Measurements from ENCODE around the gene IL23A. TPM values are rescaled to one million over a fixed set of nuclear protein-coding genes. Genes with fewer than 3 reads are reported as not detected.
A peak's percentile ranks its signal among the peaks of the same experiment; 100 is the strongest.
"Not testable (repeated sequence)": the region's sequence is repeated elsewhere in the genome, so short reads cannot be mapped to it uniquely, and the experiment has no call there.

Gene IL23A
- total and polyA plus RNA-seq, 8 donors = 0.69 to 1.3 (median 1.0) TPM

GRCh38 chr12:56315249-56315621, 23.4 kb upstream of the IL23A start:
- Histone ChIP-seq H3K4me3 (peak overlapping the region; percentile 83 to 91), H3K36me3 (peaks cover 0 to 55% of the 10 kb centered on the region in 2 donors), H3K9me3 (no peaks in the 10 kb centered on the region), H3K4me1 (peaks cover 12 to 13% of the 10 kb centered on the region in 2 donors), H3K27me3 (no peaks in the 10 kb centered on the region), H3K27ac (peak overlapping the region; percentile 90 to 95)
- ATAC-seq = peak; percentile 3
- no peak for TF ChIP-seq CTCF (IDR thresholded peaks at IDR 0.05)
- no peak for DNase-seq
- intact Hi-C loops (cut with DNase I) = no loop called here

- Histone ChIP-seq H3K27me3 (no peaks in the 10 kb centered on the region), H3K4me3 (peak within 1 kb of the TSS; percentile 83 to 91), H3K4me1 (peaks cover 12 to 13% of the 10 kb centered on the region in 2 donors), H3K27ac (peak within 1 kb of the TSS; percentile 90 to 95), H3K36me3 (peaks cover 0 to 50% of the 10 kb centered on the region in 2 donors), H3K9me3 (no peaks in the 10 kb centered on the region)
- ATAC-seq (peak; percentile 94), DNase-seq (peak; percentile 97)
- peak in 1 of 2 donors; percentile 20 for TF ChIP-seq CTCF (IDR thresholded peaks at IDR 0.05)
- intact Hi-C loops (cut with DNase I) = no loop called here
These were observed 22.8 kb upstream of the IL23A start, which contains the start of gene CNPY2 for GRCh38 chr12:56315622-56316473. CNPY2 (minus strand) TSS chr12:56315988; CDS start chr12:56315217, 771 bp downstream.

GRCh38 chr12:56317675-56318074, 21.0 kb upstream of the IL23A start:
- intact Hi-C loops (cut with DNase I) = no loop called here
- H3K27me3 ChIP-seq = no peaks in the 10 kb centered on the region
- no peak for TF ChIP-seq CTCF (IDR thresholded peaks at IDR 0.05)
- H3K36me3 ChIP-seq = peaks cover 0 to 44% of the 10 kb centered on the region in 2 donors
- H3K27ac ChIP-seq = no peak overlapping the region
- H3K4me1 ChIP-seq = peaks cover 12 to 13% of the 10 kb centered on the region in 2 donors
- H3K4me3 ChIP-seq = no peak overlapping the region
- no peaks in the 10 kb centered on the region for H3K9me3 ChIP-seq
- DNase-seq = no peak
- no peak for ATAC-seq

GRCh38 chr12:56321027-56321426, 17.7 kb upstream of the IL23A start:
- peaks cover 5% of the 10 kb centered on the region in 2 donors for H3K4me1 ChIP-seq
- H3K27me3 ChIP-seq = no peaks in the 10 kb centered on the region
- ATAC-seq = no peak
- no peak for TF ChIP-seq CTCF (IDR thresholded peaks at IDR 0.05)
- H3K36me3 ChIP-seq = peaks cover 0 to 61% of the 10 kb centered on the region in 2 donors
- no peaks in the 10 kb centered on the region for H3K9me3 ChIP-seq
- no peak overlapping the region for H3K4me3 ChIP-seq
- intact Hi-C loops (cut with DNase I) = no loop called here
- H3K27ac ChIP-seq = peak overlapping the region in 1 of 2 donors; percentile 13
- no peak for DNase-seq

GRCh38 chr12:56321610-56322009, 17.1 kb upstream of the IL23A start:
- DNase-seq; intact Hi-C loops (cut with DNase I); H3K4me1 ChIP-seq; ATAC-seq; H3K9me3 ChIP-seq; H3K27me3 ChIP-seq; H3K27ac ChIP-seq; H3K4me3 ChIP-seq: not testable (repeated sequence)
- H3K36me3 ChIP-seq = peaks cover 0 to 67% of the 10 kb centered on the region in 2 donors
